ENCODE measurements around the gene SLC6A19. TPM values are rescaled to one million over a fixed set of nuclear protein-coding genes. Genes with fewer than 3 reads are reported as not detected.

Gene SLC6A19
- total and polyA plus RNA-seq, 11 donors: not detected

DNA sequence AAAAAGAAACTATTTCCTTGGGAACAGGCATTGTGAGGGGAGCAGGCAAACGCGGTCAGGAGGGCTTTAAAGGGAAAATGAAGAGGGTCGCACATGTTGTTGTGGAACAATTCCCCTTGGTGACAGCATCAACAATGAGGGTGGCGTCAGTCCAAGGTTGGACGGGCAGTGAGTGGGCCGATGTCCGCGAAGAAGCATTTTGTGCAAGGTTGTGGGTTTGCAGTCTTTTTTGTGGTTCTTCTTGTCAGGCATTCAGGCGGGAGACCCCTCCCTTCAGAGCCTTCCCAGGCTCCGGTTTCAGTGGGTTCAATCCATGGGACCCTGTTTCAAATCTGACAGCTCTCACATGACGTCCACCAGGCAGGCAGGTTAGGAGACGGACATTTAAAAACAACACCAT, 11.1 kb upstream of the SLC6A19 start:
- TF ChIP-seq POLR2A (IDR thresholded peaks at IDR 0.05): no peak
- TF ChIP-seq CTCF (IDR thresholded peaks at IDR 0.05): no peak
- DNase-seq: peak in 2 of 5 donors; percentile 0 to 13
- Histone ChIP-seq H3K4me3 (no peak overlapping the region), H3K36me3 (no peaks in the 10 kb centered on the region), H3K9me3 (peaks cover 0 to 3% (median 0%) of the 10 kb centered on the region in 12 donors), H3K27me3 (peaks cover 0 to 49% (median 8%) of the 10 kb centered on the region in 9 donors), H3K27ac (no peak overlapping the region), H3K4me1 (peaks cover 0 to 8% (median 0%) of the 10 kb centered on the region in 12 donors)
- ATAC-seq: no peak
- intact Hi-C loops (cut with DNase I): no loop called here
- 66 to 78% (median 71%) methylated on average over 12 of the region's 12 CpGs for WGBS, 4 donors

DNA sequence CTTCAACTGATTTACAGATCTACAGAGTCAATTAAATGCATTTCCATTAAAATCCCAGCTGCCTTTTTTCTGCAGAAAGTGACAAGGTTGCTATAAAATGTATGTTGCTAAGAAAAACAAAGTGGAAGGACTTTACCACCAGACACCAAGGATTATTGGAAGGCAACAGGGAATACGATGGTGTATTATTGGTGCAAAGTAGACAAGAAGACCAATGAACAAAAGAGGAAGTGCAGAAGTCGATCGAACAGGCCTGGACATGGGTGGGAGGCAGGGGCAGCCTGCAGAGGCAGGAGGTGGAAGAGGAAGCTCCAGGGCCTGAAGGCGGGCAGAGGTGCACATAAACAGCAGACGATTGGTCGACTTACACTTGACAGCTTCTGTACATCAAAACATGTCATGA, 10.6 kb upstream of the SLC6A19 start:
- no peak overlapping the region for H3K27ac ChIP-seq
- TF ChIP-seq CTCF (IDR thresholded peaks at IDR 0.05): no peak
- TF ChIP-seq POLR2A (IDR thresholded peaks at IDR 0.05): no peak
- DNase-seq (peak in 1 of 5 donors; percentile 52), ATAC-seq (no peak)
- peaks cover 0 to 54% (median 8%) of the 10 kb centered on the region in 9 donors for H3K27me3 ChIP-seq
- H3K9me3 ChIP-seq: peaks cover 0 to 3% (median 0%) of the 10 kb centered on the region in 12 donors
- H3K36me3 ChIP-seq: no peaks in the 10 kb centered on the region
- 24 to 39% (median 31%) methylated on average over 6 of the region's 6 CpGs for WGBS, 4 donors
- H3K4me1 ChIP-seq: peaks cover 0 to 2% (median 0%) of the 10 kb centered on the region in 12 donors
- no peak overlapping the region for H3K4me3 ChIP-seq
- intact Hi-C loops (cut with DNase I): no loop called here

DNA sequence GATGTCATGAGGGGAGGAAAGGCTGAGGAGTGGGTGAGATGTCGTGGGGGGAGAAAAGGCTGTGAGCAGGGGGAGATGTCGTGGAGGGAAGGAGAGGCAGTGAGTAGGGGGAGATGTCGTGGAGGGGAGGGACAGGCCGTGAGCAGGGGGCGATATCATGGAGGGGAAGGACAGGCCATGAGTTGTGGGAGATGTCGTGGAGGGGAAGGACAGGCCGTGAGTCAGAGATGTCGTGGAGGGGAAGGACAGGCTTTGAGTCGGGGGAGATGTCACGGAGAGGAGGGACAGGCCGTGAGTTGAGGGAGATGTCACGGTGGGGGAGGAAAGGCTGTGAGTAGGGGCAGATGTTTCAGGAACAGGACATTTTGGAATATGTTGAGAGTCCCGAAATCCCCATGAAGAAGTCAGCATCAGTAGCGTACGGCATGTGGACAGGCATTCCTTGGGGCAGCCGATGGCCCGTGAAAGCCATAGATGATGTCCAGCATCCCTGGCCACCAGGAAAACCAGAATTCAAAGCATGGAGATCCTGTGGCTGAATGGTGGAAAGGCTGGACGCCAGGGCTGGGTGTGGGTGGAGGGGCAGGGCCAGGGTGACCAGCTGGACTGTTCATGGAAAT, 8.3 kb upstream of the SLC6A19 start:
- TF ChIP-seq POLR2A (IDR thresholded peaks at IDR 0.05) (no peak), CTCF (IDR thresholded peaks at IDR 0.05) (no peak)
- Histone ChIP-seq H3K27ac (no peak overlapping the region), H3K9me3 (peaks cover 0 to 3% (median 0%) of the 10 kb centered on the region in 12 donors), H3K36me3 (no peaks in the 10 kb centered on the region), H3K4me3 (no peak overlapping the region), H3K4me1 (no peaks in the 10 kb centered on the region), H3K27me3 (peaks cover 0 to 53% (median 8%) of the 10 kb centered on the region in 9 donors)
- WGBS, 4 donors: 59 to 67% (median 65%) methylated on average over 17 to 18 of the region's 18 CpGs
- intact Hi-C loops (cut with DNase I): no loop called here
- DNase-seq: peak in 1 of 5 donors; percentile 19
- ATAC-seq: no peak

DNA sequence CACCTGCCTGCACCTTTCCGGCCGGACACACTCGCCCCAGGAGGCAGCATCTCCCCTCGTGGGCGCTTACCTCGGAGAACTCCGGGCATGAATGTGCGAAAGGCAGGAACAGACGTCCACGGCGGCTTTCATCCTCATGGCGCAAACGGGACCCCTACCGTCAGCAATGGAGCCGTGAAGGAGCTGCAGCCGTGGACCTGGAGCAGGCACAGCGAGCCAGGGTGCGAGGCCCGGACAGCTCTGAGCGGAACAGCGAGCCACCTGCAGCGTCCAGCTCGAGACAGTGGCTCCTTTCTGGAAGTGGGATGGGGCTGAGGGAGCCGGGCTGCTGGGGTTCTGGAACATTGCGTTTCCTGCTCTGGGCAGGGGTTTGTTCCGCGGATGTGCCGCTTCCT, 7.8 kb upstream of the SLC6A19 start:
- H3K36me3 ChIP-seq: no peaks in the 10 kb centered on the region
- H3K9me3 ChIP-seq: peaks cover 0 to 3% (median 0%) of the 10 kb centered on the region in 12 donors
- TF ChIP-seq CTCF (IDR thresholded peaks at IDR 0.05) (no peak), POLR2A (IDR thresholded peaks at IDR 0.05) (no peak)
- 78 to 84% (median 82%) methylated on average over 12 to 28 of the region's 28 CpGs for WGBS, 4 donors
- peak in 2 of 5 donors; percentile 20 to 45 for DNase-seq
- no peak for ATAC-seq
- intact Hi-C loops (cut with DNase I): no loop called here
- no peak overlapping the region for H3K27ac ChIP-seq
- H3K4me1 ChIP-seq: no peaks in the 10 kb centered on the region
- H3K27me3 ChIP-seq: peaks cover 0 to 53% (median 8%) of the 10 kb centered on the region in 9 donors
- H3K4me3 ChIP-seq: no peak overlapping the region

Data from heart left ventricle (tissue), 16 donors.